ENCODE data around the gene ARHGAP22. TPM values are rescaled to one million over a fixed set of nuclear protein-coding genes. Genes with fewer than 3 reads are reported as not detected.

Gene ARHGAP22
- total RNA-seq, 2 donors from 2014 or later = 0.32 to 0.48 TPM

DNA sequence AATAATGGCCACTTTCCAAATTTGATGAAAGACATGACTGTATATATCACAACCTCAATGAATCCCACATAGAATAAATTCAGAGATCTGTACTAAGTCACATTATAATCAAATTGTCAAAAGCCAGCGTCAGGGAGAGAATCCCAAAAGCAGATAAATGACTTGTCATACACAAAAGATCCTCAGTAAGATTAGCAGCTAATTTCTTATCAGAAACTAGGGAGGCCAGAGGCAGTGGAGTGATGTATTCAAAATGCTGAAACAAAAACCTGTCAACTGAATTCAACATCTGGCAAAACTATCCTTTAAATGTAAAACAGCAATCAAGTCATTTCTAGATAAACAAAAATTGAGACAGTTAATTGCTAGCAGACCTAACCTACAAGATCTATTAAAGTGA, 11.6 kb upstream of the ARHGAP22 start:
- Mint-ChIP-seq H3K27ac (no peak overlapping the region), H3K4me3 (no peak overlapping the region), H3K36me3 (ENCODE audit: low read depth) (no peaks in the 10 kb centered on the region), H3K27me3 (peaks cover 35% of the 10 kb centered on the region), H3K9me3 (no peaks in the 10 kb centered on the region), H3K4me1 (no peaks in the 10 kb centered on the region)
- ATAC-seq (replicated peaks) = no peak

DNA sequence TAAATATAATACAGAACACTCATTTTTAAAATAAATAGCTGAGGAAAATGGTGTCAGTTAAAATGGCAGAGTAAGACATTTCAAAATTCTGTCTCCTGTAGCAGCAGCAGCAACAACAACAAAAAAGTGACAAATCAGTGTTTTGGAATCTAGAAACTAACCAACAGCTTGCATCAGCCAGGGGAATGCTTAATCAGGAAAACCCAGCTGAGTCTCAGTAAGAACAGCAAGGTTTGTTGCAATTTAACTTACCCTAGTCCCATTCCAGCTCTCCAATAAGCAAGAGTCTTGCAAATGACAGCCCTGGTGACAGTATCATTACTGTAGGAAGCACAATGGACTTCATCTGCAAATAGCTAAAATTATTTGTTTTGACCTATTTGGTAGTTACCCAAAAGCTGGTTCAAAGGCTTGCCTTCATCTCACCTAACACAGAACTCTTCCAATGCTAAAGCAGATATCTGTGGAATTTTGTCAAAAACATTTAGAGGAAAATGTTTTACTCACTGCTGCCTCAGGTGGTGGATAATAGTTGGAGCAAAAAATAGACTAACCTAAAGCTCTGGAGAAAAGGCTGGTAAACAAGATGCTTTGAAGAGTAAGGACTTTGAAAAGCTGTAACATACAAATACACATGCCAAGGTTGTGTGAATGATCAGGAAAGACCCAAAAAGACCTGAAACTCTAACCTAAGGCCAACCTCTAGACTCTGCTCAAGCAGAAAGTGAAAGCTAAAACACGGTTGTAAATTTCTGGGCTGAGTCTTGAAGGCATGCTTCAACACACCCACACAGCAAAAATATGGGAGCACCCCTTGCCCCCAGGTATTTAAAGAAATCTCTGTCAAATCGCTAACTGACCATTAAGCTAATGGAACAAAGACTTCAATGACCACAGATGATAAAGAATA, 9.9 kb upstream of the ARHGAP22 start:
- Mint-ChIP-seq H3K27me3 (peaks cover 35% of the 10 kb centered on the region), H3K36me3 (ENCODE audit: low read depth) (no peaks in the 10 kb centered on the region), H3K9me3 (no peaks in the 10 kb centered on the region), H3K4me3 (no peak overlapping the region), H3K4me1 (no peaks in the 10 kb centered on the region), H3K27ac (no peak overlapping the region)
- no peak for ATAC-seq (replicated peaks)

DNA sequence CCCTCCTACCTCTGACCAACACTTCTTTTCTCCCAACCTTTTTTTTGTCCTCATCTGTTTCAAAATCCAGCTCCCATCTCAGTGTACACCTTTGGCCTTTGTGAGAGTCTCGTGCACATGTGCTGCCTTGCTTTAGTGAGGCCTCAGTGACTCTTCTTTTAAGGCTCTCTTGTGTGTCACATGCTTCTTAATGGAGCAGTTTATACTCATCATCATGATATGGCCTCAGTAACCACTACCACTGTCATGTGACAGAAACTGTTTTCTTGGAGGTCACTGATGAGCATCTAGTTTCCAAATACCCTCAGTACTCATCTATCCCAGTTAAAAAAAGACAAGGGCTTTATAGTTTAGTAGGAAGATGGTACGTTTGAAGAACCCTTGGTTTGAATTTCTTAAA, 8.1 kb upstream of the ARHGAP22 start:
- Mint-ChIP-seq H3K4me3 (no peak overlapping the region), H3K36me3 (ENCODE audit: low read depth) (no peaks in the 10 kb centered on the region), H3K4me1 (no peaks in the 10 kb centered on the region), H3K9me3 (no peaks in the 10 kb centered on the region), H3K27me3 (peaks cover 35% of the 10 kb centered on the region), H3K27ac (no peak overlapping the region)
- no peak for ATAC-seq (replicated peaks)

DNA sequence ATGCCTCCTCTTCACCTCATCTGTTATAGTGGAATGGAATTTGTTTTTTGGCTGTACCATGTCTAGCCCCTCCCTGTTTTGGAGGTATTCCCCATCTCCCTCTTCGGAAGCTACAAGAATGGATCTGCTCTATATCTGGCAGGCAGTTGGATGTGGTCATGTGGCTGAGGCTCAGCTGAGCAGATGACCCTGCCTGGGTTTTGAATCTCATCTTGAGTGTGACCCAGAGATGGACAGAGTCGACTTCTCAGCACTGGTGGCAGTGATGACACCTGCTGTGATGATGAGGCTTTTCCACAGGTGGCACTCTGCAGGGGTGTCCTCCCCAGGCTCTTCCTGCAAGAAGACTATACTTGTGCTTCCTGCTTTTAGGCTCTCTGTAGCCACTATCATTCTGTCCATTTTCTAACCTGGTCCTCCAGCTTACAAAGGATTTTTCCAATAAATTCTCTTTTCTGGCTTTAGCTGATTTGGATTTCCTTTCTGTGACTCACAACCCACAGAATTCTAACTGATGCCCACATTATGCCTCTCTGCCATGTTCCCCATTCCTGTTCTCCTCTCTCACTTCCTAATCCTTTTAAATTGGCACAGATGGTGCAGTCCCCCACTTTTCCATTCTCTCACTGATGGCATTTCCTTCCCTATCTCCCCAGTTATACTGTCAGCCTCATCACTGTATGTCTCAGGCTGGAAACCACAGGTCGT, 7.5 kb upstream of the ARHGAP22 start:
- no peaks in the 10 kb centered on the region for H3K4me1 Mint-ChIP-seq
- H3K27ac Mint-ChIP-seq = no peak overlapping the region
- ATAC-seq (replicated peaks) = no peak
- H3K36me3 Mint-ChIP-seq (ENCODE audit: low read depth) = no peaks in the 10 kb centered on the region
- no peak overlapping the region for H3K4me3 Mint-ChIP-seq
- no peaks in the 10 kb centered on the region for H3K9me3 Mint-ChIP-seq
- H3K27me3 Mint-ChIP-seq = peaks cover 31% of the 10 kb centered on the region

DNA sequence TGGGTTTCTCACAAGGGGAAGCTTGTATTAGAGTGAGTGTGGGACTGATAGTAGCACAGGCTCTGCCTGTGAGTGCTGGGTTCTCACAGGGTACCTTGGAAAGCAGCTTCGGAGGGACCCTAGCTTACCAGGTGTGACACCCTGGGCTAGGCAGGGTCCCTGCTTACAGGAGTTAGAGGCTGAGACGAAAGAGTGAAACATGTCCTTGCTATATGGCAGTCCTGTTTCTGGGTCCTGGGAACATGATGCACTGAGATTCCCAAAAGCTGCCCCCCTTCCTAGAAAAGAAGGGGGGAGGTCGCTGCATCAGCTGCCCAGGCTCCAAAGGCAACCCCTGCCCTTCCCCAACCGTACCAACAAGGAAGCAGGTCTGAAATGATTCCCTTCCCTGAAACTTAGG, 6.3 kb upstream of the ARHGAP22 start:
- Mint-ChIP-seq H3K4me1 (no peaks in the 10 kb centered on the region), H3K9me3 (no peaks in the 10 kb centered on the region), H3K27ac (no peak overlapping the region), H3K36me3 (ENCODE audit: low read depth) (no peaks in the 10 kb centered on the region), H3K27me3 (peaks cover 38% of the 10 kb centered on the region), H3K4me3 (no peak overlapping the region)
- no peak for ATAC-seq (replicated peaks)

DNA sequence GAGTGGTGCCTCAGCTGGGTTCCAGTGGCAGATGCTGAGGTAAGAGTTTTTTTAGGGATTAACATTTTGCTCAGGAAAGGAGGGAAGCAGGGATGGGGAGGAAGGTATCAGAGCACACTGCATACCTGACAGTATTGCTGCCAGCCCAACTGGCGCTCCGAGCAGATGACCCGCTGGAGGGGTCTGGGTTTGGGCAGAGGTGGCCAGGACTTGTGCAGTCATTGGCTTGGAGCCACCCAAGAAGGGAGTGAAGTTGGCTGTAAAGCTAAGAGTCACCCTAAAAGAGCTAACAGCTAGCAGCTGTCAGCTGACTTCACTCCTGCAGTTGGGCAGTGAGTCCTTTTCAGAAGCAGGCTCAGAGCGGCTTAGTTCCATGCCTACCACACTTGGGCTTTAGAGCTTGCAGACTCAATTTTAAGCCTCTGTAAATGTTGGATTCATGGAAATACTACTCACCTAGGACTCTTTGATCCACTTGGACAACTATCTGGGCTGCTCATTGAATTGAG, 5.8 kb upstream of the ARHGAP22 start:
- H3K9me3 Mint-ChIP-seq = no peaks in the 10 kb centered on the region
- peaks cover 40% of the 10 kb centered on the region for H3K27me3 Mint-ChIP-seq
- no peaks in the 10 kb centered on the region for H3K4me1 Mint-ChIP-seq
- no peak overlapping the region for H3K27ac Mint-ChIP-seq
- no peaks in the 10 kb centered on the region for H3K36me3 Mint-ChIP-seq (ENCODE audit: low read depth)
- H3K4me3 Mint-ChIP-seq = no peak overlapping the region
- no peak for ATAC-seq (replicated peaks)

DNA sequence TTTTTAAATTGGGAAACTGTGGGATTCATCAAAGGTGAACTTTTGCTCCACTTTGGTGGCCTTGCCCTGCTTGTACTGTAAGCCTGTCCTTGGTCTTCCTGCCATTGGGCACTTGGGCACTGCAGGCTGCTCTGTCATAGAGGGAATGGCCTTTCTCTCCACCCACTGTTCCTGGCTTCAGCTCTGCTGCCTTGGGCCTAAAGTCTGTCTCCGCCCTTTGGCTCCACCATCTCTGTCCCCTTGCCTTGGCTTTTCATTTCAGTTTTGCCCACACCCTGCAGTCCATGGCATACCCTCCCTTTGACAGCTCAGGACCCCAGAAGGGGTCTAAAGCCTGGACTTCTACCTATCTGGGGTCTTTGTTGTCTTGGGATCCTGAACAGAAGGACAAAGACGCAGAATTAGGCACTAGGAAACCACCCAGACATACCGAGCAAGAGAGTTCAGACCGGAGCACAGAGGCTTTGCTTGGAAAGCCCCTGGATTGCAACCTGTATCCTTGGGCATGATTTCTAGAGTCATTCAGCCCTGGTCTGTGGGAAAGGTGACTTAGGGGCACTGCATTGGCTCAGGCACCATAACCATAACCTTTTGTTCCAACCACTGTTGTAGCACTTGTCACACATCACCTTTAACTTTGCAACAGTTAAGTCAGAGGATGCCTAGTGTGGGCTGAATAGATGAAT, 5.2 kb upstream of the ARHGAP22 start:
- Mint-ChIP-seq H3K36me3 (ENCODE audit: low read depth) (no peaks in the 10 kb centered on the region), H3K4me3 (no peak overlapping the region), H3K9me3 (no peaks in the 10 kb centered on the region), H3K4me1 (no peaks in the 10 kb centered on the region), H3K27ac (no peak overlapping the region), H3K27me3 (peaks cover 43% of the 10 kb centered on the region)
- ATAC-seq (replicated peaks) = no peak

DNA sequence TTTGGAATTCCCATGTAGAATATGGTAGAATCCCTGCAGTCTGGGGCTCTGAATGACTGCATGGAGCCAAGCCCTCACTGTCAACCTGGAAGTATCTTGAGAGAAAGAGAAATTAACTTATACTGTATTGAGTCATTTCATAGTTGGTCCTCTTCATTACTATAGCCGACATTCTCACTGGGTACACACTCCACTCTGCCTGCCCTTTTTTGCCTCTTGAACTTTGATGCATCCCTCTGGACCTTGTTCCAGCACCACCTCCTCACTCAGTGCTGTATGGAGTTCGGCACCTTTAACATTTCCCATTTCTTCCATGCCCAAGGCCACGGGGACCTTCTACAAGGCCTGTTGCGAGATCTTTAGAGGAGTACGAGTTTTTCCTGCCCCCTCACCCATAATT, 4.6 kb upstream of the ARHGAP22 start:
- H3K4me1 Mint-ChIP-seq = no peaks in the 10 kb centered on the region

DNA sequence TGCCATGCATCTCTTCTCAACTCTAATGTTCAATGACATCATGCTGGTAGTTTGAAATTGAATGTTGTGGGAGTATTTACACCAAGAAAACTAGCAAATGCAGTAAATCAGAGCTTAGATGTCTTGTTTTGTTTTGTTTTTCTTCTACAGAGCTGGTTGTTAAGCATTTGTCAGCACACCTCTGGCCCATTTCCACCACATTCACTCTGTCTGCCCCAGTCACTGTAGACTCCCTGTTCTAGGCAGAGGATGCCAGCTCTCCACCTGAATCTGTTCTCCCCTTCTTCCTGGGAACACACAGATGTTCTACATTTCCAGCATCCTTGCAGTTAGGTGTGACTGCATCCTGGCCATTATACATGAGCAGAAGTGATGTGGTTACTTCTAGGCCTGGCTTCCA, 4.1 kb upstream of the ARHGAP22 start:
- Mint-ChIP-seq H3K4me1 (no peaks in the 10 kb centered on the region), H3K9me3 (no peaks in the 10 kb centered on the region)

More for the DNA sequence above, 4.6 kb upstream of the ARHGAP22 start:
- no peaks in the 10 kb centered on the region for H3K9me3 Mint-ChIP-seq
- H3K27ac Mint-ChIP-seq = no peak overlapping the region
- no peak for ATAC-seq (replicated peaks)
- no peaks in the 10 kb centered on the region for H3K36me3 Mint-ChIP-seq (ENCODE audit: low read depth)
- peaks cover 43% of the 10 kb centered on the region for H3K27me3 Mint-ChIP-seq
- H3K4me3 Mint-ChIP-seq = no peak overlapping the region

DNA sequence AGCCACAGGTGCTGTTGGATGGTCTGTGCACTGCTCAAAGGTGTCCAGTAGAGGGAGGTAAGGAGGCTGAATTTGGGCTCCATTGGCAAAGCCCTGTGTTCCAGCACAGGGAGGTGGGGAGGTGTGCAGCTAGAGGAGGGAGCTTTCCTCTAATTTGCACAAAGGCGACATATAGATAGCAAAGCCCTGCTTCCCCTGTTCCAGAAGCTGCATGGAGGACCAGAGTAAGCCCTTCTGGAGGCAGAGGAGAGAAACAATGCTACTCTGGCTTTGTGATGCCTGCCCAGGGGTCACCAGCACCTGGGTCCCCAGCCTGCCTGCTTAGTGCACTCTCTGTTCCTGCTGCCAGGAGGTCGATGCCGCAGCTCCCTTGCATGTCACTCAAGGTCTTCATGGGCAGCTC, 3.4 kb upstream of the ARHGAP22 start:
- peaks cover 38% of the 10 kb centered on the region for H3K27me3 Mint-ChIP-seq
- ATAC-seq (replicated peaks) = peak; percentile 77
- no peak overlapping the region for H3K4me3 Mint-ChIP-seq
- no peaks in the 10 kb centered on the region for H3K36me3 Mint-ChIP-seq (ENCODE audit: low read depth)
- H3K4me1 Mint-ChIP-seq = no peaks in the 10 kb centered on the region
- no peak overlapping the region for H3K27ac Mint-ChIP-seq
- no peaks in the 10 kb centered on the region for H3K9me3 Mint-ChIP-seq

More for the DNA sequence above, 4.1 kb upstream of the ARHGAP22 start:
- ATAC-seq (replicated peaks) = no peak
- Mint-ChIP-seq H3K4me3 (no peak overlapping the region), H3K27me3 (peaks cover 45% of the 10 kb centered on the region), H3K36me3 (ENCODE audit: low read depth) (no peaks in the 10 kb centered on the region), H3K27ac (no peak overlapping the region)

DNA sequence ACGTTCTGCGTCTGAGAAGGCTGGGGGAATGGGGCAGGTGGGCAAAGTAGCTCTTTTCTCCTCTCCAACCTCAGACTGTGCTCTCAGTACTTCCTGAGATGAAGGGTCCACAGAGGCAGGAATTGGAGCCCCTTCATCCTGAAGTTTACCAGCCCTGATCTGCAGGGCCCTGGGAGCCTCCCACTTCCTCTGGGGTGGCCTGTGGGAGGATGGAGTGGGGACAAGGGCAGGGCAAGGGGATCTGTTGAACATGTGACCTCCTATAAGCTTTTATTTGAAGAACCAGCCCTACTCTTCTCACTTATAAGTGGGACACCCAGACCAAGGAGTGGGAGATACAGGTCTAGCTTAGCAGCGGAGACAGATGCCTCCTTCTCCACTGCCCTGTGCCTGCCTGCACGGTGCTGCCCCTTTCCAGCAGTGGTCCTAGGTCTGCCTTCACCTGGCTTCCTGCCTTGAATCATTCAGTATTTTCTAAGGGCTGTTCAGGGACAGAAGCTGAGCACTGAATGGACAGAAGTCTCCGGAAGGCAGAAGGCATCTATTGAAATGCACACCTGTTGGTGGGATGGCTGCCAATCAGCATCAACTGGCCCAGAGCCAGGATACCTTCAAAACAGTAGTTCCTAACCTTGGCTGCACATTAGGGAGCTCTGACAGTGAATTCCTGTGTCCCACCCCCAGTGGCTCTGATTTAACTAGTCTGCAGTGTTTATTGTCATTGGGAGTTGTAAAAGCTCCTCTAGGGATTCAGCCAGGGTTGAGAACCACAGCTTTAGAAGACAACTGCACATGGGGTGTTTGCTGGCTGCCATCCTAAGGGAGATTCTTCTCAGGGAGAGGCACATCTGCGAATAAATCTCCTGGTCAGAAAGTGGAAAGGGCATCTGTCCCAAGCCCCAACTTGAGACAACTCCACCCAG, 2.7 kb upstream of the ARHGAP22 start:
- Mint-ChIP-seq H3K27me3 (peaks cover 31% of the 10 kb centered on the region), H3K4me3 (no peak overlapping the region), H3K4me1 (no peaks in the 10 kb centered on the region), H3K36me3 (ENCODE audit: low read depth) (no peaks in the 10 kb centered on the region), H3K27ac (no peak overlapping the region), H3K9me3 (no peaks in the 10 kb centered on the region)
- no peak for ATAC-seq (replicated peaks)

DNA sequence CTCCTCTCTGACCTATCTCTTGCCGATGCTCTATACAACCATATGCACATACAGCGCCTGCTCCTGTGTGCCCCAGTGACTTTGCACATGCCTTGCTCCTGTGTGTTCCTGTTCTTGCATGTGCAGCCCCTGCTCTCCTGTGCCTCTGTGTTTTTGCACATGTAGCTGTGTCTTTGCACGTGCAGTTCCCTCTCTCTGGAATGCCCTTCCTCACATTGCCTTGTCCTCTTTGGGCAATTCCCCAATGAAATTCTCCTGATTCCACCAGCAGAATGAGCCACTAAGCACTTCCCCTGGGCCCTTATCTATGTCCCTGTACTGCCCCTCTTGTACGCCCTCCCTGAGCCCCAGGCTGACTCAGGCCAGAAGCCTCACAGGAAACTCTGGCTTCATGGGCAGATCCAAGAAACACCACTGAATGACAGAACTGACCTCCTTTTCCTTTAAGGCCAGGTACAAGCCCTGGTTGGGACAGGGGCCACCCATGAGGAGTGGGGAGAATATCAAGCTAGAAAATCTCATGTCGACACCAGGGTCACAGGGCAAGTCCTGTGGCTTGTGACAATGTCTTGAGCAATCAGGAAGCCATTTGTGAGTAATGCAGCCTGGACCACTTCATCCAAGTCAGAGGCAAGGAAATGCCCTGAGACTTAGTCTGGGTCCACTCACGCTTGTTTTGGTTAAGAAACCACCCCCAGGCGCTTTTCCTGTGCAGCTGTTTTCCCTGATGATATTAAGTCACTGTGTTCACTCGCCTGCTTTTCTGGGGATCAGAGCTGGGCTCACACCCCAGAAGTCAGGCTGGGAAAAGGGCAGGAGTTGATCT, 1.9 kb upstream of the ARHGAP22 start:
- H3K27me3 Mint-ChIP-seq = peaks cover 23% of the 10 kb centered on the region
- ATAC-seq (replicated peaks) = no peak
- no peak overlapping the region for H3K27ac Mint-ChIP-seq
- H3K4me3 Mint-ChIP-seq = no peak overlapping the region
- no peaks in the 10 kb centered on the region for H3K36me3 Mint-ChIP-seq (ENCODE audit: low read depth)
- H3K4me1 Mint-ChIP-seq = no peaks in the 10 kb centered on the region
- H3K9me3 Mint-ChIP-seq = no peaks in the 10 kb centered on the region

Data from activated T-helper 17 cell treated with anti-CD3 and anti-CD28 coated beads, Interleukin-2, amount 50 U/mL, for 72 hours (primary cell).